IMR-90 (cell line): Measurements from ENCODE around the gene RIPOR3. TPM values are rescaled to one million over a fixed set of nuclear protein-coding genes. Genes with fewer than 3 reads are reported as not detected.

Experiments
- ATAC-seq: fragments of 200-7000 bp; cut with Tn5 transposase; 2 replicates; pipeline ENCODE4 v1.9.1; 2020; ENCODE audit warnings: low read depth, mild to moderate bottlenecking, moderate library complexity
- BruUV-seq: library from RNA; stranded (reverse); fragments of 400-500 nt; replicated peaks from 2 replicates; lab custom pipeline; 2021; lab: Mats Ljungman, UMichigan
- CTCF ChIA-PET: fragments of 300-600 bp; formaldehyde crosslinking; extraction: SDS; loops from one replicate; lab custom pipeline; 2021; ENCODE audit warnings: antibody characterized with exemption; lab: Yijun Ruan, JAX
- POLR2A ChIA-PET: fragments of 300-600 bp; sonication (Branson Sonifier 250); formaldehyde crosslinking; loops from one replicate; lab custom pipeline; 2022; ENCODE audit warnings: antibody characterized with exemption; ENCODE audit not compliant: unreplicated experiment; lab: Charles Lee
- DNase-seq: peaks from one replicate; pipeline ENCODE4 v3.0.0; 2013
- H2AFZ ChIP-seq: replicated peaks from 2 replicates; pipeline ENCODE3; 2013; ENCODE audit warnings: low read length, mild to moderate bottlenecking; ENCODE audit not compliant: poor library complexity
- H2AK5ac ChIP-seq: 2 replicates; pipeline ENCODE4 v1.6.1; 2013; ENCODE audit warnings: low read depth, low read length, inconsistent platforms
- H2AK9ac ChIP-seq: replicated peaks from 2 replicates; pipeline ENCODE3; 2013; ENCODE audit warnings: mild to moderate bottlenecking, low read depth, low read length, moderate library complexity; ENCODE audit not compliant: poor library complexity
- H2BK120ac ChIP-seq: 2 replicates; pipeline ENCODE4 v1.6.1; 2013; ENCODE audit warnings: low read depth, low read length, inconsistent platforms
- H2BK15ac ChIP-seq: 3 replicates; pipeline ENCODE4 v1.6.1; 2013; ENCODE audit warnings: low read depth, low read length, inconsistent platforms
- H2BK20ac ChIP-seq: 2 replicates; pipeline ENCODE4 v1.6.1; 2013; ENCODE audit warnings: low read depth, mild to moderate bottlenecking, inconsistent platforms, low read length, moderate library complexity
- H2BK5ac ChIP-seq: 2 replicates; pipeline ENCODE4 v1.6.1; 2013; ENCODE audit warnings: mild to moderate bottlenecking, low read depth, low read length, inconsistent platforms; ENCODE audit not compliant: poor library complexity, severe bottlenecking
- H3K14ac ChIP-seq: replicated peaks from 2 replicates; pipeline ENCODE4 v1.6.1; 2013; ENCODE audit warnings: low read depth, low read length, inconsistent platforms
- H3K18ac ChIP-seq: 2 replicates; pipeline ENCODE4 v1.6.1; 2013; ENCODE audit warnings: low read depth, low read length, control low read depth
- H3K23ac ChIP-seq: 2 replicates; pipeline ENCODE4 v1.6.1; 2013; ENCODE audit warnings: low read depth, low read length, inconsistent platforms
- H3K27ac ChIP-seq: 2 replicates; pipeline ENCODE4 v1.5.1; 2013; ENCODE audit warnings: mild to moderate bottlenecking, control low read depth, low read length; ENCODE audit not compliant: insufficient read depth
- H3K27me3 ChIP-seq: 2 replicates; pipeline ENCODE4 v1.6.1; 2013; ENCODE audit warnings: low read length; ENCODE audit not compliant: control insufficient read depth, insufficient read depth
- H3K36me3 ChIP-seq: 2 replicates; pipeline ENCODE4 v1.6.1; 2013; ENCODE audit warnings: low read length, mixed read lengths; ENCODE audit not compliant: control insufficient read depth, insufficient read depth
- H3K4ac ChIP-seq: 2 replicates; pipeline ENCODE4 v1.6.1; 2013; ENCODE audit warnings: low read depth, low read length, inconsistent platforms
- H3K4me1 ChIP-seq: 2 replicates; pipeline ENCODE4 v1.6.1; 2013; ENCODE audit warnings: low read length, mixed read lengths; ENCODE audit not compliant: control insufficient read depth, insufficient read depth
- H3K4me2 ChIP-seq: 2 replicates; pipeline ENCODE4 v1.6.1; 2013; ENCODE audit warnings: low read depth, mild to moderate bottlenecking, control low read depth, low read length, moderate library complexity
- H3K4me3 ChIP-seq: 2 replicates; pipeline ENCODE4 v1.5.1; 2013; ENCODE audit warnings: low read depth, mild to moderate bottlenecking, control low read depth, low read length, moderate library complexity; ENCODE audit not compliant: insufficient read depth
- H3K56ac ChIP-seq: 2 replicates; pipeline ENCODE4 v1.6.1; 2013; ENCODE audit warnings: low read length, inconsistent platforms; ENCODE audit not compliant: insufficient read depth; ENCODE audit errors: extremely low read depth
- H3K79me1 ChIP-seq, 2 experiments: 2 replicates each; pipeline ENCODE4 v1.6.1; 2013; ENCODE audit warnings: low read length in 2 of 2, inconsistent platforms in 1 of 2, low read depth in 1 of 2
- H3K9ac ChIP-seq: 2 replicates; pipeline ENCODE4 v1.6.1; 2013; ENCODE audit warnings: low read depth, low read length, control low read depth
- H3K9me1 ChIP-seq: 2 replicates; pipeline ENCODE4 v1.6.1; 2013; ENCODE audit warnings: low read length, inconsistent platforms; ENCODE audit not compliant: insufficient read depth
- H3K9me3 ChIP-seq: 2 replicates; pipeline ENCODE4 v1.6.1; 2013; ENCODE audit warnings: low read length; ENCODE audit not compliant: control insufficient read depth, insufficient read depth
- H4K20me1 ChIP-seq: 2 replicates; pipeline ENCODE4 v1.6.1; 2013; ENCODE audit warnings: low read length, inconsistent platforms; ENCODE audit not compliant: insufficient read depth
- H4K5ac ChIP-seq: 2 replicates; pipeline ENCODE4 v1.6.1; 2013; ENCODE audit warnings: mild to moderate bottlenecking, low read depth, low read length, control low read depth
- H4K8ac ChIP-seq, 2 experiments: 2 replicates each; pipeline ENCODE4 v1.6.1; 2013; ENCODE audit warnings: low read depth in 2 of 2, low read length in 2 of 2, control low read depth in 1 of 2, inconsistent platforms in 1 of 2
- H4K91ac ChIP-seq: 2 replicates; pipeline ENCODE4 v1.6.1; 2013; ENCODE audit warnings: low read depth, low read length, inconsistent platforms; ENCODE audit not compliant: insufficient read depth
- CHD1 ChIP-seq: IDR thresholded peaks from 2 replicates; pipeline ENCODE4 v1.6.1; 2012; ENCODE audit warnings: low read depth, low read length, improper control_type of control experiment
- CTCF ChIP-seq: conservative IDR thresholded peaks from 2 replicates; pipeline ENCODE4 v1.5.1; 2012; ENCODE audit warnings: mild to moderate bottlenecking, low read depth, low read length, improper control_type of control experiment
- FOS ChIP-seq: fragments of 150-350 bp; IDR thresholded peaks from 2 replicates; pipeline ENCODE4 v1.6.1; 2016; ENCODE audit warnings: low read depth, low read length
- MAZ ChIP-seq: IDR thresholded peaks from 2 replicates; pipeline ENCODE4 v1.6.1; 2012; ENCODE audit warnings: low read depth, mild to moderate bottlenecking, low read length, improper control_type of control experiment, moderate library complexity, borderline replicate concordance
- MXI1 ChIP-seq: IDR thresholded peaks from 2 replicates; pipeline ENCODE4 v1.6.1; 2012; ENCODE audit warnings: low read depth, mild to moderate bottlenecking, low read length, moderate library complexity, borderline replicate concordance
- NFE2L2 ChIP-seq: fragments of 150-350 bp; IDR thresholded peaks from 2 replicates; pipeline ENCODE4 v1.6.1; 2016; ENCODE audit warnings: low read depth, mild to moderate bottlenecking, low read length
- RFX5 ChIP-seq: IDR thresholded peaks from 2 replicates; pipeline ENCODE4 v1.8.0; 2012; ENCODE audit warnings: low read depth, mild to moderate bottlenecking, low read length, moderate library complexity
- USF2 ChIP-seq: fragments of 150-350 bp; IDR thresholded peaks from 2 replicates; pipeline ENCODE4 v1.6.1; 2017; ENCODE audit warnings: mild to moderate bottlenecking, antibody characterized with exemption, low read length, low read depth
- WGBS, 2 experiments: methylation state at CpG; one replicate each; pipeline versions ENCODE4 v1.1.5 to v1.1.7; 2013; ENCODE audit warnings: missing lambda C conversion rate in 2 of 2; ENCODE audit not compliant: insufficient read length in 1 of 2; ENCODE audit errors: extremely low coverage in 2 of 2; 5-methylcytosine and 5-hydroxymethylcytosine counted together
- dilution Hi-C: fragments of 300-500 bp; cut with HindIII; formaldehyde crosslinking; loops from one replicate; pipeline ENCODE4 v1.14.3; 2018; ENCODE audit warnings: low sequenced_read_pairs; ENCODE audit not compliant: unreplicated experiment
- in situ Hi-C: fragments of 300-500 bp; cut with MboI; formaldehyde crosslinking; loops from 3 replicates; pipeline ENCODE4 v1.14.3; 2019; ENCODE audit warnings: low sequenced_read_pairs, inconsistent platforms, mixed read lengths
- intact Hi-C: fragments of 100-400 bp; cut with micrococcal nuclease; formaldehyde crosslinking; loops from 2 replicates; pipeline ENCODE4 v1.10.0; 2022
- polyA plus RNA-seq, 3 experiments: library from polyadenylated mRNA; depleted of rRNA; stranded (reverse); fragments of >200 nt; gene quantifications; 2 replicates each; pipeline ENCODE4 v1.2.3, GENCODE V29; 2012; ENCODE audit warnings: low replicate concordance in 1 of 3
- total RNA-seq: library from RNA; depleted of rRNA; stranded (reverse); fragments of >200 nt; gene quantifications from 2 replicates; pipeline ENCODE4 v1.2.3, GENCODE V29; 2012

Gene RIPOR3
- total and polyA plus RNA-seq, 2 of the 4 experiments (the other 2 are of a cell fraction): 0.54 to 1.7 TPM

GRCh38 chr20:50673466-50674137 lies 17.7 kb downstream of the RIPOR3 start:
- ChIA-PET POLR2A (no interaction called here), CTCF (no interaction called here)
- WGBS, 2 experiments: 51% methylated on average over 13 of the region's 19 CpGs; no CpG with 5 or more reads in 1 of the 2 experiments
- no peaks in the 10 kb centered on the region for H3K9me3 ChIP-seq
- peaks cover 0 to 8% of the 10 kb centered on the region in 2 experiments; a peak in 1 of 4 replicates for H3K79me1 ChIP-seq
- no peak overlapping the region for H3K23ac ChIP-seq
- no peak overlapping the region for H3K4me2 ChIP-seq
- no peak for TF ChIP-seq FOS
- no peak for TF ChIP-seq MAZ
- TF ChIP-seq NFE2L2: no peak
- TF ChIP-seq MXI1: no peak
- no peak for TF ChIP-seq RFX5
- no peak for TF ChIP-seq USF2
- TF ChIP-seq CHD1: no peak
- no peak for TF ChIP-seq CTCF
- no peak overlapping the region for H4K5ac ChIP-seq
- no peak for DNase-seq
- peak overlapping the region; percentile 46 for H2AFZ ChIP-seq
- in situ Hi-C loops: no loop called here
- H2BK120ac ChIP-seq: 0 out of 2 replicates have a peak overlapping the region, but pooled peaks have one; percentile 7
- no peak overlapping the region for H3K56ac ChIP-seq
- no peaks in the 10 kb centered on the region for H3K27me3 ChIP-seq
- no peak overlapping the region; the same call in 1 of the 2 replicates for H4K91ac ChIP-seq
- H4K8ac ChIP-seq: peak overlapping the region in 1 of 2 experiments; percentile 30; a peak in 1 of 4 replicates
- H3K27ac ChIP-seq: no peak overlapping the region
- no peaks in the 10 kb centered on the region for H4K20me1 ChIP-seq
- no TSS peak for BruUV-seq
- H2BK5ac ChIP-seq: no peak overlapping the region
- H3K9me1 ChIP-seq: peaks cover 14% of the 10 kb centered on the region
- no peak overlapping the region for H3K4me3 ChIP-seq
- H3K9ac ChIP-seq: no peak overlapping the region
- H2AK5ac ChIP-seq: 0 out of 2 replicates have a peak overlapping the region, but pooled peaks have one; percentile 8
- no peak overlapping the region; the same call in 1 of the 2 replicates for H3K14ac ChIP-seq
- peaks cover 11% of the 10 kb centered on the region for H3K4me1 ChIP-seq
- H2BK20ac ChIP-seq: peak overlapping the region; percentile 40; the same call in 1 of the 2 replicates
- no peak overlapping the region for H2AK9ac ChIP-seq
- H2BK15ac ChIP-seq: no peak overlapping the region
- intact Hi-C loops: no loop called here
- ATAC-seq: no peak
- dilution Hi-C loops: no loop called here
- H3K36me3 ChIP-seq: no peaks in the 10 kb centered on the region
- H3K18ac ChIP-seq: no peak overlapping the region
- H3K4ac ChIP-seq: peak overlapping the region; percentile 7; the same call in 1 of the 2 replicates
